Measurements from ENCODE around the gene MUSTN1.

DNA sequence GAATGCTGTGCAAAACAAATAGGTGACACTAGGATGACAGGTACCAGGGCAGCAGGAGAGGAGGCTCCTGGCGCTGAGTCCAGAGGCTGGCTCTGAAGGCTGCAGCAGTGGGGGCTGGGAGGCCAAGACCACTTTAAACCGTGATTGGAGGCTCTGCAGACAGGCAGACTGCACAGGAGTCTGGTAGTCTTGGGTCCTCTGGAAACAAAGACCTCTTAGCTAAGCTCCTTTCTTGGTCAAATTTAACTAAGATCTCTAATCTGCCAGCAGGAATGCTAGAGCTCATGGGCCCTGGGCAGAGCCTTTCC, 4.4 kb upstream of the MUSTN1 start:
- no peak for TF ChIP-seq POLR2A (IDR thresholded peaks at IDR 0.05)
- TF ChIP-seq, protein P1, sequence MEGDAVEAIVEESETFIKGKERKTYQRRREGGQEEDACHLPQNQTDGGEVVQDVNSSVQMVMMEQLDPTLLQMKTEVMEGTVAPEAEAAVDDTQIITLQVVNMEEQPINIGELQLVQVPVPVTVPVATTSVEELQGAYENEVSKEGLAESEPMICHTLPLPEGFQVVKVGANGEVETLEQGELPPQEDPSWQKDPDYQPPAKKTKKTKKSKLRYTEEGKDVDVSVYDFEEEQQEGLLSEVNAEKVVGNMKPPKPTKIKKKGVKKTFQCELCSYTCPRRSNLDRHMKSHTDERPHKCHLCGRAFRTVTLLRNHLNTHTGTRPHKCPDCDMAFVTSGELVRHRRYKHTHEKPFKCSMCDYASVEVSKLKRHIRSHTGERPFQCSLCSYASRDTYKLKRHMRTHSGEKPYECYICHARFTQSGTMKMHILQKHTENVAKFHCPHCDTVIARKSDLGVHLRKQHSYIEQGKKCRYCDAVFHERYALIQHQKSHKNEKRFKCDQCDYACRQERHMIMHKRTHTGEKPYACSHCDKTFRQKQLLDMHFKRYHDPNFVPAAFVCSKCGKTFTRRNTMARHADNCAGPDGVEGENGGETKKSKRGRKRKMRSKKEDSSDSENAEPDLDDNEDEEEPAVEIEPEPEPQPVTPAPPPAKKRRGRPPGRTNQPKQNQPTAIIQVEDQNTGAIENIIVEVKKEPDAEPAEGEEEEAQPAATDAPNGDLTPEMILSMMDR (IDR thresholded peaks at IDR 0.05): no peak
